ENCODE results near the gene DPEP2NB. TPM values are rescaled to one million over a fixed set of nuclear protein-coding genes. Genes with fewer than 3 reads are reported as not detected.

DPEP2NB gene
- total RNA-seq, 1 donor from 2014 or later: not detected

DNA sequence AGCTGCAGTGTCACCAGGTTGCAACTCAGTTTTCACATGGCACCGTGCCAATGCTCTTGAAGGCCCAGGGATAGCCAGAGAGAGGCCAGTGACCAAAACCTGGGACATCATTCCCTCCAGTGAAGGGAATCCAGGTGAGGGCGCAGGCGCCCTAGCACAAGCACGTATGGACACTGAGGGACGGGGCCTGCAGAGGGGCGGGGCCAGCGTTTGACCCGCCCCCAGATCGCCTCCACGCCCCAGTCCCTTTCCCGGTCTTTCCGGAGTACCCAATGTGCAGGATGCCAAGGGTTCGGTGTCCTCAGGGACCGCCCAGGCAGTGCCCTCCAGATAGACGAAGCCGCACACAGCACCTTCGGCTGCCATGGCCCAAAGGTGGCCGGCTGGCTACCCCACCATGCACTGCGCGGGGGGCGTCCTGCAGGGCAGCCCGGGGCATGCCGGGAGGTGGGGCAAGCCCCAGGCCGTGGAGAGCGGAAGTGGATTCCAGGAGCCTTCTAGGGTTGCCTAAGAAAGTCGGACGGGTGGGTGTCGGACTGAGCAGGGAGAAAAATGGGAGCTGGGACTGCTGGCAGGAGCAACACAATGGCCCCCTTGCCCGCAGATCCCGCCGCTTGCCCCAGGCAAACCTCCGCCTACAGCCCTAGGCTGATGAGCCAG lies 51.9 kb downstream of the DPEP2NB start:
- Histone ChIP-seq H3K9ac (ENCODE audit: low read length) (no peak overlapping the region), H3K79me2 (ENCODE audit: insufficient read depth, low read length) (peaks cover 94% of the 10 kb centered on the region), H3K4me1 (ENCODE audit: insufficient read depth, low read length) (peaks cover 48% of the 10 kb centered on the region), H2AFZ (ENCODE audit: low read depth, low read length) (no peak overlapping the region), H3K9me3 (ENCODE audit: insufficient read depth, low read depth, low read length) (no peaks in the 10 kb centered on the region), H3K4me3 (ENCODE audit: insufficient read depth, low read depth, low read length) (no peak overlapping the region), H4K20me1 (ENCODE audit: insufficient read depth, low read length) (peaks cover 91% of the 10 kb centered on the region), H3K4me2 (ENCODE audit: low read length) (peak overlapping the region; percentile 25), H3K27ac (ENCODE audit: low read depth, low read length) (no peak overlapping the region), H3K27me3 (ENCODE audit: insufficient read depth, low read length) (no peaks in the 10 kb centered on the region), H3K36me3 (ENCODE audit: insufficient read depth, low read length) (peaks cover 29% of the 10 kb centered on the region)
- FAIRE-seq: no peak
- Mint-ChIP-seq H3K27ac (ENCODE audit: unreplicated experiment) (no peak overlapping the region), H3K36me3 (ENCODE audit: low read depth, unreplicated experiment) (peaks cover 21% of the 10 kb centered on the region), H3K27me3 (ENCODE audit: low read depth, unreplicated experiment) (no peaks in the 10 kb centered on the region), H3K9me3 (ENCODE audit: unreplicated experiment) (no peaks in the 10 kb centered on the region), H3K4me1 (ENCODE audit: low read depth, unreplicated experiment) (peaks cover 29% of the 10 kb centered on the region), H3K4me3 (ENCODE audit: unreplicated experiment) (no peak overlapping the region)
- TF ChIP-seq CTCF (IDR thresholded peaks at IDR 0.05; ENCODE audit: insufficient read depth, low read depth, low read length): no peak
- no peak for TF ChIP-seq EZH2 (IDR thresholded peaks at IDR 0.05; ENCODE audit: insufficient read depth, low read length)
- DNase-seq (ENCODE audit: low read depth): no peak

Other genes starting within 250 kb of the DPEP2NB start
- 14.2 and 15.7 TPM in 2 replicates for gene RANBP10, start 209.4 kb downstream of the DPEP2NB start, total RNA-seq
- gene TSNAXIP1, start 209.0 kb downstream of the DPEP2NB start, total RNA-seq: 1.3 and 1.5 TPM in 2 replicates
- 16.5 and 18.1 TPM in 2 replicates for gene THAP11, start 173.6 kb downstream of the DPEP2NB start, total RNA-seq
- gene NUTF2, start 169.0 kb downstream of the DPEP2NB start, total RNA-seq: 214 and 224 TPM in 2 replicates
- gene CENPT, start 168.2 kb downstream of the DPEP2NB start, total RNA-seq: 67.3 and 79.3 TPM in 2 replicates
- gene EDC4, start 142.9 kb downstream of the DPEP2NB start, total RNA-seq: 61.5 and 64.8 TPM in 2 replicates
- gene NRN1L, start 131.0 kb downstream of the DPEP2NB start, total RNA-seq: 0.82 and 0.91 TPM in 2 replicates
- gene PSKH1, start 122.7 kb downstream of the DPEP2NB start, total RNA-seq: 27.3 and 29.7 TPM in 2 replicates
- gene CTRL, start 84.0 kb downstream of the DPEP2NB start, total RNA-seq: 1.1 and 1.2 TPM in 2 replicates
- gene PSMB10, start 79.1 kb downstream of the DPEP2NB start, total RNA-seq: 35.8 and 38.8 TPM in 2 replicates
- 33.7 and 37.9 TPM in 2 replicates for gene LCAT, start 71.8 kb downstream of the DPEP2NB start, total RNA-seq
- gene SLC12A4, start 47.3 kb downstream of the DPEP2NB start, total RNA-seq: 114 and 118 TPM in 2 replicates
- not detected in 2 replicates for gene DPEP3, start 35.4 kb downstream of the DPEP2NB start, total RNA-seq
- gene DPEP2, start 16.4 kb downstream of the DPEP2NB start, total RNA-seq: not detected in 2 replicates
- 5.5 and 6.2 TPM in 2 replicates for gene DDX28, start 7.3 kb upstream of the DPEP2NB start, total RNA-seq
- 14.0 and 14.9 TPM in 2 replicates for gene DUS2, start 7.4 kb upstream of the DPEP2NB start, total RNA-seq
- gene NFATC3, start 69.5 kb upstream of the DPEP2NB start, total RNA-seq: 32.4 and 34.0 TPM in 2 replicates
- 2.5 and 5.1 TPM in 2 replicates for gene ESRP2, start 220.2 kb upstream of the DPEP2NB start, total RNA-seq
- 25.0 and 26.8 TPM in 2 replicates for gene PLA2G15, start 229.5 kb upstream of the DPEP2NB start, total RNA-seq
- gene SLC7A6, start 248.6 kb upstream of the DPEP2NB start, total RNA-seq: 66.3 and 71.9 TPM in 2 replicates